Measurements from ENCODE around the gene GOLGA6A.
"Not testable (repeated sequence)": the region's sequence is repeated elsewhere in the genome, so short reads cannot be mapped to it uniquely, and the experiment has no call there.

DNA sequence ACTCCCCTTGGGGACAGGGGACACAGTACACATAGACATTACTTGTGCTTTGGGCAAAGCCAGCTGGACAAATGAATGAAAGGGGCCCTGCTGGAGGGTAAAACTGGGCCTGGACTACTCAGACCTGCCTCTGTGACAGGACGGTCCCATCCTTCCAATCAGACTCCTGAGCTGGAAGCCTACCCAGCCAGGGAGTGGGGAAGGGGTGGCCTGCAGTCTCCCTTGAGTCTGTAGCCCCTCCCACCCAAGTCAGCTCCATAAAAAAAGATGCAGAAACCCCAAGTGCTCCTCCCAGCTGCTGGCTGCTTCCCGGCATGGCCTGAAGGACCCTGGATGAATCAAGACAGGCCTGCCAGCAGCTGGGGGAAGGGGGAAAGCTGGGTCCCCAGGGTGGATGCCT is 12.2 kb upstream of the GOLGA6A start:
- TF ChIP-seq IRF2 (CRISPR knock-in tag; IDR thresholded peaks at IDR 0.05; ENCODE audit: borderline replicate concordance, low read depth); ATF6 (CRISPR knock-in tag; IDR thresholded peaks at IDR 0.05); USF2 (CRISPR knock-in tag; IDR thresholded peaks at IDR 0.05); RELA (CRISPR knock-in tag; IDR thresholded peaks at IDR 0.05; ENCODE audit: borderline replicate concordance); GTF2I (CRISPR knock-in tag; conservative IDR thresholded peaks at IDR 0.05); JUN (CRISPR knock-in tag; IDR thresholded peaks at IDR 0.05); TEAD4 (CRISPR knock-in tag; IDR thresholded peaks at IDR 0.05); KAT7 (CRISPR knock-in tag; IDR thresholded peaks at IDR 0.05; ENCODE audit: borderline replicate concordance); ZNF263 (CRISPR knock-in tag; IDR thresholded peaks at IDR 0.05; ENCODE audit: low read depth); NR1H2 (CRISPR knock-in tag; IDR thresholded peaks at IDR 0.05); ATF3 (CRISPR knock-in tag; conservative IDR thresholded peaks at IDR 0.05): not testable (repeated sequence)
- TF ChIP-seq, protein P1, sequence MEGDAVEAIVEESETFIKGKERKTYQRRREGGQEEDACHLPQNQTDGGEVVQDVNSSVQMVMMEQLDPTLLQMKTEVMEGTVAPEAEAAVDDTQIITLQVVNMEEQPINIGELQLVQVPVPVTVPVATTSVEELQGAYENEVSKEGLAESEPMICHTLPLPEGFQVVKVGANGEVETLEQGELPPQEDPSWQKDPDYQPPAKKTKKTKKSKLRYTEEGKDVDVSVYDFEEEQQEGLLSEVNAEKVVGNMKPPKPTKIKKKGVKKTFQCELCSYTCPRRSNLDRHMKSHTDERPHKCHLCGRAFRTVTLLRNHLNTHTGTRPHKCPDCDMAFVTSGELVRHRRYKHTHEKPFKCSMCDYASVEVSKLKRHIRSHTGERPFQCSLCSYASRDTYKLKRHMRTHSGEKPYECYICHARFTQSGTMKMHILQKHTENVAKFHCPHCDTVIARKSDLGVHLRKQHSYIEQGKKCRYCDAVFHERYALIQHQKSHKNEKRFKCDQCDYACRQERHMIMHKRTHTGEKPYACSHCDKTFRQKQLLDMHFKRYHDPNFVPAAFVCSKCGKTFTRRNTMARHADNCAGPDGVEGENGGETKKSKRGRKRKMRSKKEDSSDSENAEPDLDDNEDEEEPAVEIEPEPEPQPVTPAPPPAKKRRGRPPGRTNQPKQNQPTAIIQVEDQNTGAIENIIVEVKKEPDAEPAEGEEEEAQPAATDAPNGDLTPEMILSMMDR (IDR thresholded peaks at IDR 0.05), result not testable (repeated sequence)
- TF ChIP-seq, protein P2, sequence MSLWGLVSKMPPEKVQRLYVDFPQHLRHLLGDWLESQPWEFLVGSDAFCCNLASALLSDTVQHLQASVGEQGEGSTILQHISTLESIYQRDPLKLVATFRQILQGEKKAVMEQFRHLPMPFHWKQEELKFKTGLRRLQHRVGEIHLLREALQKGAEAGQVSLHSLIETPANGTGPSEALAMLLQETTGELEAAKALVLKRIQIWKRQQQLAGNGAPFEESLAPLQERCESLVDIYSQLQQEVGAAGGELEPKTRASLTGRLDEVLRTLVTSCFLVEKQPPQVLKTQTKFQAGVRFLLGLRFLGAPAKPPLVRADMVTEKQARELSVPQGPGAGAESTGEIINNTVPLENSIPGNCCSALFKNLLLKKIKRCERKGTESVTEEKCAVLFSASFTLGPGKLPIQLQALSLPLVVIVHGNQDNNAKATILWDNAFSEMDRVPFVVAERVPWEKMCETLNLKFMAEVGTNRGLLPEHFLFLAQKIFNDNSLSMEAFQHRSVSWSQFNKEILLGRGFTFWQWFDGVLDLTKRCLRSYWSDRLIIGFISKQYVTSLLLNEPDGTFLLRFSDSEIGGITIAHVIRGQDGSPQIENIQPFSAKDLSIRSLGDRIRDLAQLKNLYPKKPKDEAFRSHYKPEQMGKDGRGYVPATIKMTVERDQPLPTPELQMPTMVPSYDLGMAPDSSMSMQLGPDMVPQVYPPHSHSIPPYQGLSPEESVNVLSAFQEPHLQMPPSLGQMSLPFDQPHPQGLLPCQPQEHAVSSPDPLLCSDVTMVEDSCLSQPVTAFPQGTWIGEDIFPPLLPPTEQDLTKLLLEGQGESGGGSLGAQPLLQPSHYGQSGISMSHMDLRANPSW (CRISPR knock-in tag; conservative IDR thresholded peaks at IDR 0.05; ENCODE audit: low read depth), result not testable (repeated sequence)
